HAP-1 (cell line): Measurements from ENCODE around the gene IFNAR2.

Source experiments
- DNase-seq, 2 experiments: peaks; one replicate each; pipeline ENCODE4 v3.0.0-alpha.2; 2016 to 2020; ENCODE audit warnings: low spot score in 2 of 2
- H3K27me3 ChIP-seq: fragments of 250-450 bp; sonication (Bioruptor Pico); 2 replicates; pipeline ENCODE4 v1.5.1; 2020; ENCODE audit warnings: low read depth, mild to moderate bottlenecking, moderate library complexity
- H3K36me3 ChIP-seq: fragments of 250-450 bp; sonication (Bioruptor Pico); replicated peaks from 2 replicates; pipeline ENCODE4 v1.5.1; 2020; ENCODE audit warnings: mild to moderate bottlenecking
- H3K4me1 ChIP-seq: fragments of 250-450 bp; sonication (Bioruptor Pico); 2 replicates; pipeline ENCODE4 v1.5.1; 2020; ENCODE audit warnings: mild to moderate bottlenecking
- H3K4me3 ChIP-seq: fragments of 250-450 bp; sonication (Bioruptor Pico); 2 replicates; pipeline ENCODE4 v1.5.1; 2020; ENCODE audit warnings: mild to moderate bottlenecking, moderate library complexity
- H3K9me3 ChIP-seq: fragments of 250-450 bp; sonication (Bioruptor Pico); 2 replicates; pipeline ENCODE4 v1.5.1; 2020; ENCODE audit warnings: mild to moderate bottlenecking, moderate library complexity
- in situ Hi-C: fragments of 300-500 bp; cut with MboI; formaldehyde crosslinking; loops from 3 replicates; pipeline ENCODE4 v1.14.3; 2020; ENCODE audit warnings: low sequenced_read_pairs, inconsistent platforms, mixed read lengths

IFNAR2 gene

DNA sequence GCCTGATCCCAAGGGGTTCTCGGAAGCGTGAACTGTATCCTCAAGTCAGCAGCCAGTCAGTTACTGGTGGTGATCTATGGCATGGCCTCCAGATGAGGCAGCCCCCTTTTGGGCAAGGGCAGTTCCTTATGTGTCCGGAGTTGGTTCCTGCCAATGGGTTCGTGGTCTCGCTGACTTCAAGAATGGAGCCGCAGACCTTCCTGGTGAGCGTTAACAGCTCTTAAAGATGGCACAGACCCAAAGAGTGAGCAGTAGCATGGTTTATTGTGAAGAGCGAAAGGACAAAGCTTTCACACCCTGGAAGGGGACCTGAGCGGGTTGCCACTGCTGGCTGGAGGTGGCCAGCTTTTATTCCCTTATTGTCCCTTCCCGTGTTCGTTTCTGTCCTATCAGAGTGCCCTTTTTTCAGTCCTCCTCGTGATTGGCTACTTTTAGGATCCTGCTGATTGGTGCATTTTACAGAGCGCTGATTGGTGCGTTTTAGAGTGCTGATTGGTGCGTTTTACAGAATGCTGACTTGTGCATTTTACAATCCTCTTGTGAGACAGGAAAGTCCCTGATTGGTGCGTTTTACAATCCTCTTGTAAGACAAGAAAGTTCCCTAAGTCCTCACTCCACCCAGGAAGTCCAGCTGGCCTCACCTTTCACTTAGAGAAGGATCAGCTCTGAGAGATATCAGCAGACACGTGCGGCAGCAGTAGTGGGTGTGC is 27.5 kb downstream of the IFNAR2 start:
- Histone ChIP-seq H3K9me3 (no peaks in the 10 kb centered on the region), H3K27me3 (no peaks in the 10 kb centered on the region), H3K36me3 (peaks cover 15% of the 10 kb centered on the region), H3K4me3 (no peak overlapping the region), H3K4me1 (no peaks in the 10 kb centered on the region)
- no peak for DNase-seq
- in situ Hi-C loops, result no loop called here

DNA sequence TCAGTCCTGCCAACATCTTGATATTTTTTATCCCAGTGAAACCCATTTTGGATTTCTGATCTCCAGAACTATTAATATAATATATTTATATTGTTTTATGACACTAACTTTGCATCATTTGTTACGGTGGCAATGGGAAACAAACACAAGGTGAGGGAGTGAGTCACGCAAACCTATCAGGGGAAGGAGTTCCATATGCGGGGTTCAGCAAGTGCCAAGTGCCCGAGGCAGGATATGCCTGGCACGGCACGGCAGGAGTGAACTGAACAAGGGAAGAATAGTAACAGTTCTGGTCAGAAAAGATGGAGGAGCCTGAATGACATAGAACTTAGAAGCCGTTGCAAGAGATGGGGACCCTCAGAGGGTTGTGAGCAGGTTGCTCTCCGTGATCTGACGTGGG is 28.7 kb downstream of the IFNAR2 start:
- Histone ChIP-seq H3K36me3 (peaks cover 8% of the 10 kb centered on the region), H3K9me3 (no peaks in the 10 kb centered on the region), H3K27me3 (no peaks in the 10 kb centered on the region), H3K4me3 (no peak overlapping the region), H3K4me1 (no peaks in the 10 kb centered on the region)
- in situ Hi-C loops, result no loop called here
- DNase-seq, result no peak

DNA sequence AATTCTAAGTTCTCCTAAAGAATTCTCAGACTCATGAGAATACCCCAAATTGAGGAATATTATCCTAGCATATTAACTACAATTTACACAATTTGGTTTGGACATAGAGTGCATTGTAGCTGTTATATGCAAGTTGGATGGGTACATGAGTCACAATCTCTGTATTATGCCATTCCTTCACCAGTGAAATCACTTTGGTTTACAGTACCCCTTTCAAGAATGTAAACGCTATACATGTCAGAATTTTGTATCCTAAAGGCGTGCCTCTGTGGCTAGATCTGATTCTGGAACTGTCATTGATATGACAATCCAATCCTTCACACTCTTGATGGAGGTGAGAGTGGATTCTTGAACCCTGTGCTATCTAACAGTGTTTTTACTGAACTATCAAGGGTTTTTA is 29.7 kb downstream of the IFNAR2 start:
- in situ Hi-C loops, result no loop called here
- DNase-seq, result no peak
- H3K9me3 ChIP-seq, result no peaks in the 10 kb centered on the region
- H3K27me3 ChIP-seq, result no peaks in the 10 kb centered on the region
- no peaks in the 10 kb centered on the region for H3K4me1 ChIP-seq
- no peak overlapping the region for H3K4me3 ChIP-seq
- H3K36me3 ChIP-seq, result peaks cover 8% of the 10 kb centered on the region

DNA sequence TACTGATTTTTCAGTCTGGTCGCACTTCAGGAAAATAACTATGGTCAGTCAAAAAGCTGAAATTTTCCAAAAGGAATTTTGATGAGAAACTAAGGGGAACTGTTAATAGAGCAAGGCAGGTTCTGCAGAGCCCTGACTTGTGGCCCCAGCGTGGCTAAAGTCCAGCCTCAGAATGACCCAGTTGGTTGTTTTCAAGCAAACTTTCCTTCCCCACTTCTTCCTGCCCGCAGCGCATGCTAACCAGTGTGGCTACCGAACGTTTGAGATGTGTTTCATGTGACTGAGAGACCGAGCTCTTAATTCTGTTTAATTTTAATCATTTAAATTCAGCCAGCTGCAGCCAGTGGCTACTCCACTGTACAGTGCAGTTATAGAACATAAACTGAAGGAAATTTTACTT is 30.3 kb downstream of the IFNAR2 start:
- H3K4me1 ChIP-seq, result no peaks in the 10 kb centered on the region
- no peak overlapping the region for H3K4me3 ChIP-seq
- in situ Hi-C loops, result no loop called here
- H3K36me3 ChIP-seq, result peaks cover 8% of the 10 kb centered on the region; the same call in 1 of the 2 replicates
- no peak for DNase-seq
- no peaks in the 10 kb centered on the region for H3K27me3 ChIP-seq
- H3K9me3 ChIP-seq, result no peaks in the 10 kb centered on the region

DNA sequence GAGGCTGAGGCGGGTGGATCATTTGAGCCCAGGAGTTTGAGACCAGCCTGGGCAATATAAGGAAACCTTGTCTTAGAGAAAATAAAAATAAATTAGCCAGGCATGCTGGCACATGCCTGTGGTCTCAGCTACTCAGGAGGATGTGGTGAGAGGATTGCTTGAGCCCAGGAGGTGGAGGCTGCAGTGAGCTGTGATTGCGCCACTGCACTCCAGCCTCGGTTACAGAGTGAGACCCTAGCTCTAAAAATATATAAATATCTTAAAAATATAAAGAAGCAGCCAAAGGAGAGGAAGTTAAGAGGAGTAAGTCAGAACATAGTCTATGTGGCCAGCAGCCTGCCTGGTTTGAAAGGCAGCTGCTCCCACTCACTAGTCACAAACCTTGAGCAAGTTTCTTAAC is 31.9 kb downstream of the IFNAR2 start:
- no peak for DNase-seq
- H3K9me3 ChIP-seq, result no peaks in the 10 kb centered on the region
- H3K36me3 ChIP-seq, result peaks cover 8% of the 10 kb centered on the region; the same call in 1 of the 2 replicates
- in situ Hi-C loops, result no loop called here
- no peaks in the 10 kb centered on the region for H3K27me3 ChIP-seq
- H3K4me3 ChIP-seq, result no peak overlapping the region
- H3K4me1 ChIP-seq, result 0 out of 2 replicates have a peak, but pooled peaks cover 2% of the 10 kb centered on the region

DNA sequence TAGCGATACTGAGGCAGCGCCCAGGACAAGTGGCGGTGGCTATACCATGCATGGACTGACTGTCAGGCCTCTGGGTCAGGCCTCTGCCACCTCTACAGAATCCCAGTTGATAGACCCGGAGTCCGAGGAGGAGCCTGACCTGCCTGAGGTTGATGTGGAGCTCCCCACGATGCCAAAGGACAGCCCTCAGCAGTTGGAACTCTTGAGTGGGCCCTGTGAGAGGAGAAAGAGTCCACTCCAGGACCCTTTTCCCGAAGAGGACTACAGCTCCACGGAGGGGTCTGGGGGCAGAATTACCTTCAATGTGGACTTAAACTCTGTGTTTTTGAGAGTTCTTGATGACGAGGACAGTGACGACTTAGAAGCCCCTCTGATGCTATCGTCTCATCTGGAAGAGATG is 33.2 kb downstream of the IFNAR2 start:
- Histone ChIP-seq H3K4me3 (no peak overlapping the region), H3K36me3 (no peaks in the 10 kb centered on the region; the same call in 1 of the 2 replicates), H3K4me1 (0 out of 2 replicates have a peak, but pooled peaks cover 2% of the 10 kb centered on the region), H3K9me3 (no peaks in the 10 kb centered on the region), H3K27me3 (no peaks in the 10 kb centered on the region)
- DNase-seq, result no peak
- in situ Hi-C loops, result no loop called here

DNA sequence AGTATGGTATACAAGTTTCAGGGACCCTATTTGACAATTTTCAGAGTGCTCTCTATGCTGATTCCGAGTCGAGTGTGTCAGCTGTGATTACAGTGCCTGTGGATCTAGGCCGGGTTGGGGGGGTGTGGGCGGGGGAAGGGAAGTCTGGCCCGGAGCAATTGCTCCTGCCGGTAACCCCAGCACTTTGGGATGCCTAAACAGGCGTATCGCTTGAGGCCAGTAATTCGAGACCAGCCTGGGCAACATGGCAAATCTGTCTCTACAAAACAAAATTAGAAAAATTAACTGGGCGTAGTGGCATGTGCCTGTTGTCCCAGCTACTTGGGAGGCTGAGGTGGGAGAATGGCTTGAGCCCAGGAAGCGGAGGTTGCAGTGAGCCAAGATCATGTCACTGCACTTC is 34.8 kb downstream of the IFNAR2 start:
- Histone ChIP-seq H3K36me3 (peaks cover 8% of the 10 kb centered on the region; the same call in 1 of the 2 replicates), H3K9me3 (no peaks in the 10 kb centered on the region), H3K27me3 (no peaks in the 10 kb centered on the region), H3K4me3 (no peak overlapping the region), H3K4me1 (0 out of 2 replicates have a peak, but pooled peaks cover 2% of the 10 kb centered on the region)
- no peak for DNase-seq
- in situ Hi-C loops, result no loop called here

DNA sequence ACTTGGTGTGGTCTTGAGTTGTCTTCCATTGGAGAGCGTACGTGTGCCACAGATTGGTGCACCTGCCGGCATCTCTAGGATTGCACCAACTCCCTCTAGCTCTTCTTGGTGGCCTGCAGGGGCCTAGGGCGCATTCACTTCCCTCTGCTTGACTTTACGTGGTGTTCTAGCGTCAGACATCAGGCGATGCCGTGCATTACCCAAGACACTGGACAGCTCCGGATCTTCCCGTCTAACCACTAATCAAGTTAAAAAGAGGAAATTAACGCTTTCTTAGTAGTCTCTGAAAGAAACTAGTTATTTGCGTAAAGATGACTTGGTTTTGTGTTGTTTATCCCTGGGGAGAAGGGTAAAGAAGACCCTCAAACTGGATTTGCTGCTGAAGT is 35.9 kb downstream of the IFNAR2 start:
- peak overlapping the region; percentile 85 for H3K4me3 ChIP-seq
- 0 out of 2 replicates have a peak, but pooled peaks cover 2% of the 10 kb centered on the region for H3K4me1 ChIP-seq
- H3K9me3 ChIP-seq, result no peaks in the 10 kb centered on the region
- no peak for DNase-seq
- H3K36me3 ChIP-seq, result peaks cover 8% of the 10 kb centered on the region; the same call in 1 of the 2 replicates
- H3K27me3 ChIP-seq, result no peaks in the 10 kb centered on the region
- in situ Hi-C loops, result no loop called here

DNA sequence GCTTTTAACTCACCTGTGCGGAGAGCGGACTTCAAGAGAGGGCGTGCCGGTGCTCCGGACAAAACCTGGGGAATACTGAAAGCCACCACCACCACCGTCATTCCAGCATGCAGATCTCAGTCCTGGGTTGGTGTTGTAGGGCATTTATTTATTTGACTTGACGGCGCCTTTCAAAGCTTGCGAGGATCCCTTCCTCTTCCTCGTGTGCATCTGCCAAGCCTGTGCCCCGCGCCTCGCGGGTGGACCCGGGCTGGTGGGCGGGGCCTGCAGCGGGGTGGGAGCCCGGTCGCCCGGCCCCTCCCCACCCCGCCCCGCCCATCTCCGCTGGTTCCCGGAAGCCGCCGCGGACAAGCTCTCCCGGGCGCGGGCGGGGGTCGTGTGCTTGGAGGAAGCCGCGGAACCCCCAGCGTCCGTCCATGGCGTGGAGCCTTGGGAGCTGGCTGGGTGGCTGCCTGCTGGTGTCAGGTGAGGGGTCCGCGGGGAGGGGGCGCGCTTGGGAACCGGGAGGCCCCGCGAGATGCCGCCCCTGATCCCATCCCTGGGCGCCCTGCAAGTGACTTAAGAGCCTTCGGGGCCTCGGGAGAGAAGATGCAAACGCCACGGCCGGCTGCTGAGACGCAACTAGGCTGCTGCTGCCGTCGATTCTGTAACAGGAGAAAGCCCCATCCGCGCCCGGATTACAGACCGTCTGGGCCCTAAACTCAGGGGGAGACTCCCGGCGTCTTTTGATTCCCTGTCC is 36.5 kb downstream of the IFNAR2 start, which contains the start of gene IL10RB:
IL10RB (plus strand) TSS at position 318 of the 739 bp plus-strand sequence; CDS start at position 417, 99 bp downstream.
- in situ Hi-C loops, result no loop called here
- DNase-seq, result peak; percentile 42 to 81
- H3K4me3 ChIP-seq, result peak within 1 kb of the TSS; percentile 85
- no peaks in the 10 kb centered on the region for H3K9me3 ChIP-seq
- H3K27me3 ChIP-seq, result no peaks in the 10 kb centered on the region
- H3K36me3 ChIP-seq, result peaks cover 8% of the 10 kb centered on the region; the same call in 1 of the 2 replicates
- 0 out of 2 replicates have a peak, but pooled peaks cover 2% of the 10 kb centered on the region for H3K4me1 ChIP-seq

DNA sequence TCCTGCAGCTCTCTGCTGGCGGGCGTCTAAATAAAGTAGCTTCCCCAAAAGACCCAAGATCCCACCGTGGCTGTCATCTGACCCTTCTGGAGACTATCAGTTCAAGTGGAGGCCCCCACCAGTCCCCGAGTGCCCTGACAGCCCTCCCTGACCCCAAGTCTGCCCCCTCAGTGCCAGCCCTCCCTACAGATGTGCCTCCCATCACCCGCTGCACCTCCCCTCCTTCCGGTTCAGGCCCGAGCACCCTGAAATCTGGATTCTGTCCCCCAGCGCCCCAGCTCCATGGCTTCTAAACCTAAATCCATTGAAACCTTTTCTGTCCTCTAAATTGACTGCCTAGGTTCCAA is 37.0 kb downstream of the IFNAR2 start:
- in situ Hi-C loops, result no loop called here
- H3K4me3 ChIP-seq, result peak overlapping the region; percentile 85
- H3K9me3 ChIP-seq, result no peaks in the 10 kb centered on the region
- H3K27me3 ChIP-seq, result no peaks in the 10 kb centered on the region
- peaks cover 8% of the 10 kb centered on the region; the same call in 1 of the 2 replicates for H3K36me3 ChIP-seq
- H3K4me1 ChIP-seq, result 0 out of 2 replicates have a peak, but pooled peaks cover 2% of the 10 kb centered on the region
- DNase-seq, result no peak

DNA sequence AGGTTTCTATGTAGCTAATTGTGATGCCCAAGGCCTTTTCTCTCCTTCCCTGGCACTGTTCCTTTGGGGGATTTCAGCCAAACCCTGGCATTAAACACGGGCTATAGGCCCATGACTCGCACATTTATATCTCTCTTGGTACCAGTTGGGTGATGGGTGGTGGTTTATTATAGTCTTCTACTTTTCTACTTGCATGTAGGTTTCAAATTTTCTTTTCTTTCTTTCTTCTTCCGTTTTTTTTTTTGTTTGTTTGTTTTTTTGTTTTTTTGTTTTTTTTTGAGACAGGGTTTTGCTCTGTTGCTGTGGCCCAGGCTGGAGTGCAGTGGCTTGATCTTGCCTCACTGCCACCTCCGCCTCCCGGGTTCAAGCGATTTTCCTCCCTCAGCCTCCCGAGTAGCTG is 37.5 kb downstream of the IFNAR2 start:
- H3K9me3 ChIP-seq, result no peaks in the 10 kb centered on the region
- no peak for DNase-seq
- H3K27me3 ChIP-seq, result no peaks in the 10 kb centered on the region
- peaks cover 8% of the 10 kb centered on the region; the same call in 1 of the 2 replicates for H3K36me3 ChIP-seq
- in situ Hi-C loops, result no loop called here
- peak overlapping the region; percentile 85 for H3K4me3 ChIP-seq
- H3K4me1 ChIP-seq, result 0 out of 2 replicates have a peak, but pooled peaks cover 2% of the 10 kb centered on the region

DNA sequence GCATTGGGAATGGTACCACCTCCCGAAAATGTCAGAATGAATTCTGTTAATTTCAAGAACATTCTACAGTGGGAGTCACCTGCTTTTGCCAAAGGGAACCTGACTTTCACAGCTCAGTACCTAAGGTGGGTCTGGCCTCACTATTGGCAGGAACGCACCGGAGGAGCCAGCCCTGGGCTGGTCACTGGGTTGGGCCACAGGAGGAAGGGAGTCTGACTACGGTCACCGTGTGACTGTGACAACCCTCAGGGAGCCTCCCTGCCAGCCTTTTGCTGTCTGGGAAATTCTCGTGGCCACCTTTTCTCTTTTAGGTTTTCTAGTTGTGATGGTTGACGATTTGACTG is 38.6 kb downstream of the IFNAR2 start:
- in situ Hi-C loops, result no loop called here
- 0 out of 2 replicates have a peak, but pooled peaks cover 2% of the 10 kb centered on the region for H3K4me1 ChIP-seq

DNA sequence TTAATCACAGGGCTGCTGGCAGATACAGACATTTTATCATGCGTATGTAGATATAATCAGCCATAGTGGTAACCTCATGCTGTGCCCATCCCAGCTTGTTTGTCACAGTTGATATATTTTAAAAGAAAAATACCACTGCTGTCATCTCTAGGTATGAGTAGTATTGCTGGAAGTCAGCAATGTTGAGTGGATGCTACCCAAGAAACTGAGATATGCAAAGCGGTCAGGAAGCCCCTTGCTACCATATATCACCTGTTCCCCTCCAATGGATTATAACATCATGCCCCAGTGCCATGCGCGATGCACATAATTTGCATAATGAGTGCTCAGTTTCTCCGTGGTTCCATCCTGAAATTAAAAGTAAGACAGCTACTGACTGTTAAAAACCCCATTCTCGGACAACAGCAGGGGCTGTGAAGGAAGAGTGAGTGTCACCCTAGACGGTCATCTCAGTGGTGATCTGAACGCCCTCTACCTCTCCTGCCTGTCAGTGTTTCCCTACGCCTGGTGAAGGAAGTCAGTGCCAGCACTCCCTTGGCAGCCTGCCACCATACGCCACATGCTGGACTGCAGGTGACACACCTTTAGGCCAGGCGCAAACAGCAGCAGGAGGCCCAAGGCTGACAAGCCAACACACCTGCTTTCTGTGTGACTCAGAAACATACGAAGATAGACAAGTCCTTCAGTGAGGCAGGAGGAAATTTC is 39.2 kb downstream of the IFNAR2 start:
- in situ Hi-C loops, result no loop called here
- no peak for DNase-seq
- peaks cover 10% of the 10 kb centered on the region; the same call in 1 of the 2 replicates for H3K36me3 ChIP-seq
- H3K4me1 ChIP-seq, result 0 out of 2 replicates have a peak, but pooled peaks cover 2% of the 10 kb centered on the region
- no peak overlapping the region for H3K4me3 ChIP-seq
- no peaks in the 10 kb centered on the region for H3K27me3 ChIP-seq
- H3K9me3 ChIP-seq, result no peaks in the 10 kb centered on the region

More for the DNA sequence above, 38.6 kb downstream of the IFNAR2 start:
- Histone ChIP-seq H3K9me3 (no peaks in the 10 kb centered on the region), H3K36me3 (peaks cover 10% of the 10 kb centered on the region; the same call in 1 of the 2 replicates), H3K4me3 (no peak overlapping the region), H3K27me3 (no peaks in the 10 kb centered on the region)
- DNase-seq, result no peak
